Hepatocyte (in vitro differentiated cells): ENCODE measurements around the gene BATF3. TPM values are rescaled to one million over a fixed set of nuclear protein-coding genes. Genes with fewer than 3 reads are reported as not detected.

Source experiments
- DNase-seq: peaks from one replicate; pipeline ENCODE4 v3.0.0-alpha.2; 2016; ENCODE audit warnings: low spot score
- H2AFZ ChIP-seq: fragments of 200-600 bp; sonication (generic); 2 replicates; pipeline ENCODE4 v1.6.0; 2016; ENCODE audit warnings: antibody characterized with exemption, mild to moderate bottlenecking
- H3K27ac ChIP-seq: fragments of 200-600 bp; sonication (generic); 2 replicates; pipeline ENCODE4 v1.5.1; 2016; ENCODE audit warnings: mild to moderate bottlenecking
- H3K27me3 ChIP-seq: fragments of 200-600 bp; sonication (generic); 2 replicates; pipeline ENCODE4 v1.6.1; 2016
- H3K36me3 ChIP-seq: fragments of 200-600 bp; sonication (generic); replicated peaks from 2 replicates; pipeline ENCODE4 v1.5.1; 2016; ENCODE audit warnings: low read depth; ENCODE audit not compliant: insufficient read depth
- H3K4me1 ChIP-seq: fragments of 200-600 bp; sonication (generic); 2 replicates; pipeline ENCODE4 v1.5.1; 2016; ENCODE audit warnings: mild to moderate bottlenecking, moderate library complexity; ENCODE audit not compliant: insufficient read depth
- H3K4me2 ChIP-seq: fragments of 200-600 bp; sonication (generic); 2 replicates; pipeline ENCODE4 v1.6.0; 2016
- H3K4me3 ChIP-seq: fragments of 200-600 bp; sonication (generic); 2 replicates; pipeline ENCODE4 v1.5.1; 2016; ENCODE audit warnings: mild to moderate bottlenecking
- H3K79me2 ChIP-seq: fragments of 200-600 bp; sonication (generic); 2 replicates; pipeline ENCODE4 v1.6.0; 2017; ENCODE audit warnings: mild to moderate bottlenecking
- H3K9me2 ChIP-seq: fragments of 200-600 bp; sonication (generic); replicated peaks from 2 replicates; pipeline ENCODE4 v1.6.0; 2017; ENCODE audit warnings: mild to moderate bottlenecking; ENCODE audit not compliant: insufficient read depth
- H3K9me3 ChIP-seq: fragments of 200-600 bp; sonication (generic); 2 replicates; pipeline ENCODE4 v1.5.1; 2016; ENCODE audit warnings: low read depth, mild to moderate bottlenecking
- H4K20me1 ChIP-seq: fragments of 200-600 bp; sonication (generic); 2 replicates; pipeline ENCODE4 v1.6.0; 2016; ENCODE audit warnings: mild to moderate bottlenecking; ENCODE audit not compliant: insufficient read depth, poor library complexity, severe bottlenecking
- CTCF ChIP-seq: fragments of 200-600 bp; sonication (generic); IDR thresholded peaks from 2 replicates; pipeline ENCODE4 v1.5.1; 2016; ENCODE audit warnings: antibody characterized with exemption, mild to moderate bottlenecking; ENCODE audit not compliant: poor library complexity
- EZH2 ChIP-seq: fragments of 200-600 bp; sonication (generic); IDR thresholded peaks from 2 replicates; pipeline ENCODE4 v1.6.1; 2016; ENCODE audit warnings: antibody characterized with exemption, mild to moderate bottlenecking, borderline replicate concordance
- EZH2phosphoT487 ChIP-seq: fragments of 200-600 bp; sonication (generic); IDR thresholded peaks from one replicate; pipeline ENCODE4 v1.6.1; 2018; ENCODE audit warnings: antibody characterized with exemption, mild to moderate bottlenecking, low read depth, moderate library complexity; ENCODE audit not compliant: unreplicated experiment, severe bottlenecking
- WGBS: methylation state at CpG from one replicate; pipeline ENCODE4 v1.1.6; 2016; ENCODE audit warnings: low lambda C conversion rate; ENCODE audit errors: missing lambda C conversion rate; 5-methylcytosine and 5-hydroxymethylcytosine counted together
- polyA plus RNA-seq: library from polyadenylated mRNA; unstranded; fragments of >200 nt; fragmentation: Nextera tagmentation; extraction: Ambion mirVana; gene quantifications from 2 replicates; pipeline ENCODE4 v1.2.1, GENCODE V29; 2016
- total RNA-seq: library from RNA; depleted of rRNA; stranded (reverse); fragments of >200 nt; gene quantifications from 2 replicates; pipeline ENCODE4 v1.2.3, GENCODE V29; 2014

The BATF3 gene
- total and polyA plus RNA-seq, 2 experiments from 2014 or later = 3.5 TPM; not detected in 1

- TF ChIP-seq EZH2phosphoT487 = no peak
- TF ChIP-seq CTCF = no peak
- no peak for TF ChIP-seq EZH2
- Histone ChIP-seq H3K36me3 (no peaks in the 10 kb centered on the region), H3K27me3 (peaks cover 3% of the 10 kb centered on the region), H2AFZ (no peak overlapping the region), H3K9me3 (no peaks in the 10 kb centered on the region), H3K4me1 (peaks cover 11% of the 10 kb centered on the region), H4K20me1 (no peaks in the 10 kb centered on the region), H3K27ac (no peak overlapping the region), H3K4me2 (no peak overlapping the region), H3K79me2 (no peaks in the 10 kb centered on the region), H3K4me3 (no peak overlapping the region), H3K9me2 (no peaks in the 10 kb centered on the region)
- DNase-seq = no peak
- WGBS = 88% methylated on average over 5 of the region's 5 CpGs
Measured at GRCh38 chr1:212637902-212638301, 61.7 kb downstream of the BATF3 start.

Other genes starting within 250 kb of the BATF3 start
- gene ATF3, start 91.1 kb downstream of the BATF3 start, total RNA-seq = 128 TPM in 2 replicates
- 129 and 178 TPM in 2 replicates for gene ATF3, start 91.1 kb downstream of the BATF3 start, polyA plus RNA-seq
- 34.2 and 39.5 TPM in 2 replicates for gene NSL1, start 91.9 kb upstream of the BATF3 start, total RNA-seq
- 25.1 and 27.2 TPM in 2 replicates for gene NSL1, start 91.9 kb upstream of the BATF3 start, polyA plus RNA-seq
- gene TATDN3, start 92.1 kb upstream of the BATF3 start, total RNA-seq = 8.9 and 14.3 TPM in 2 replicates
- 6.0 and 8.8 TPM in 2 replicates for gene TATDN3, start 92.1 kb upstream of the BATF3 start, polyA plus RNA-seq
- gene SPATA45, start 147.8 kb upstream of the BATF3 start, total RNA-seq = 0.96 TPM in 1 of 2 replicates, not detected in the other
- gene SPATA45, start 147.8 kb upstream of the BATF3 start, polyA plus RNA-seq = 0.44 and 0.57 TPM in 2 replicates
- 32.0 and 32.5 TPM in 2 replicates for gene FLVCR1, start 158.4 kb upstream of the BATF3 start, total RNA-seq
- gene FLVCR1, start 158.4 kb upstream of the BATF3 start, polyA plus RNA-seq = 9.9 and 14.4 TPM in 2 replicates